CD4-positive, alpha-beta T cell (primary cell): ENCODE measurements around the gene AUTS2. TPM values are rescaled to one million over a fixed set of nuclear protein-coding genes. Genes with fewer than 3 reads are reported as not detected.

Experiments used
- ATAC-seq: fragments of 200-7000 bp; cut with Tn5 transposase; one replicate; pipeline ENCODE4 v1.10.0; 2022; ENCODE audit warnings: mild to moderate bottlenecking; ENCODE audit not compliant: poor library complexity
- CTCF ChIA-PET: fragments of 350-600 bp; sonication (Branson Sonifier 250); formaldehyde crosslinking; loops from one replicate; lab custom pipeline; 2021; ENCODE audit warnings: antibody characterized with exemption, inconsistent platforms; lab: Charles Lee
- POLR2A ChIA-PET: fragments of 350-600 bp; sonication (Branson Sonifier 250); formaldehyde crosslinking; loops from one replicate; lab custom pipeline; 2021; ENCODE audit warnings: antibody characterized with exemption, inconsistent platforms; lab: Charles Lee
- DNase-seq, 14 experiments: peaks; one replicate each; pipeline ENCODE4 v3.0.0-alpha.2; 2013 to 2020; ENCODE audit warnings: mixed read lengths in 2 of 14
- H3K27ac ChIP-seq, 2 donors: one replicate each; pipeline versions ENCODE4 v1.5.1 to v1.7.0; 2013; ENCODE audit warnings: low read length in 2 of 2, low read depth in 1 of 2, mild to moderate bottlenecking in 1 of 2
- H3K27me3 ChIP-seq, 2 experiments: 1 replicate in 1 of 2; 2 replicates in 1 of 2; pipeline versions ENCODE4 v1.6.1 to v1.7.0; 2013; ENCODE audit warnings: low read length in 2 of 2, control low read depth in 1 of 2, mild to moderate bottlenecking in 1 of 2, moderate library complexity in 1 of 2; ENCODE audit not compliant: insufficient read depth in 2 of 2, control insufficient read depth in 1 of 2
- H3K36me3 ChIP-seq: one replicate; pipeline ENCODE4 v1.6.1; 2013; ENCODE audit warnings: low read length, control low read depth; ENCODE audit not compliant: insufficient read depth
- H3K4me1 ChIP-seq: one replicate; pipeline ENCODE4 v1.6.1; 2013; ENCODE audit warnings: low read length, control low read depth; ENCODE audit not compliant: insufficient read depth
- H3K4me3 ChIP-seq: one replicate; pipeline ENCODE4 v1.5.1; 2013; ENCODE audit warnings: mild to moderate bottlenecking, low read length, moderate library complexity
- H3K9me3 ChIP-seq, 2 experiments: 1 replicate in 1 of 2; 2 replicates in 1 of 2; pipeline versions ENCODE4 v1.6.1 to v1.7.0; 2013; ENCODE audit warnings: low read length in 2 of 2, mild to moderate bottlenecking in 2 of 2, control low read depth in 1 of 2, moderate library complexity in 1 of 2; ENCODE audit not compliant: control insufficient read depth in 1 of 2, insufficient read depth in 1 of 2
- H3K27ac Mint-ChIP-seq: one replicate; pipeline ENCODE4 v1.8.0; 2020; ENCODE audit warnings: mixed read lengths
- H3K27me3 Mint-ChIP-seq: one replicate; pipeline ENCODE4 v1.8.0; 2021; ENCODE audit warnings: mixed read lengths
- H3K36me3 Mint-ChIP-seq: one replicate; pipeline ENCODE4 v1.8.0; 2021; ENCODE audit warnings: low read depth, mixed read lengths
- H3K4me1 Mint-ChIP-seq: one replicate; pipeline ENCODE4 v1.8.0; 2021; ENCODE audit warnings: low read depth, mixed read lengths
- H3K4me3 Mint-ChIP-seq: one replicate; pipeline ENCODE4 v1.8.0; 2020; ENCODE audit warnings: mild to moderate bottlenecking, mixed read lengths
- H3K9me3 Mint-ChIP-seq: one replicate; pipeline ENCODE4 v1.8.0; 2020; ENCODE audit warnings: mixed read lengths
- intact Hi-C, 2 experiments: fragments of 100-400 bp; cut with DNase I in 1 of 2; cut with micrococcal nuclease in 1 of 2; formaldehyde crosslinking; loops; one replicate each; pipeline versions ENCODE4 v1.15.1 to v1.9.0; 2023 to 2025; cut with DNase I, micrococcal nuclease
- total RNA-seq, 174 experiments: library from RNA in 2 of 174; stranded (reverse) in 2 of 174; gene quantifications; one replicate each; pipeline ENCODE4 v1.2.3 and lab custom pipeline; 2021 to 2026
- TF ChIP-seq, protein P1 (sequence below): fragments of 200-600 bp; IDR thresholded peaks from one replicate; pipeline ENCODE4 v1.8.0; 2022; ENCODE audit warnings: antibody characterized with exemption, mild to moderate bottlenecking

The AUTS2 gene
- total RNA-seq, 2 experiments from 2014 or later: 43.6 to 47.6 TPM

DNA sequence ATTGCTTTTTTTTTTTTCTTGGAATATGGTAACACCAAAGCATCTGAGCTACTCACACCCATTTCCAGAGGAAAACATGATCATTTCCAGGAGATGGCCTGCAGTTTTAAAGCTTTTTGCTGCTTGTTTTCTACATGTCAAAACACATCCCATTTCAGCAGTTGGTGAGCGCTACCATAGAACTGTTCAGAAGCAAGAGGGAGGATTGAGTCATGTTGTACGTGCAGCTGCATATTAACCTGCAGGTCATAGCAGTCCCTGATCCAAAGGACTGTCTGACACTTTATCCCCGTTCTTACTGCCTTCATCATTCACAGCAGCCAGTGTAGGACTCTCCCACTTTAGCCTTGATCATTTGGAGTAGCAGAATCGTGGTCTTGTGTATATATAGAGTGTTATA, 124.6 kb downstream of the AUTS2 start:
- ChIA-PET POLR2A (interaction anchor here (0.5 kb wide), 1 partner anchor 645 kb away, joined by 5 read pairs; no protein-coding TSS in a partner anchor), CTCF (no interaction called here)
- Histone ChIP-seq H3K9me3 (no peaks in the 10 kb centered on the region), H3K27ac (no peak overlapping the region), H3K36me3 (no peaks in the 10 kb centered on the region), H3K27me3 (peaks cover 0 to 2% of the 10 kb centered on the region in 2 experiments), H3K4me3 (no peak overlapping the region), H3K4me1 (no peaks in the 10 kb centered on the region)
- H3K27me3 Mint-ChIP-seq: no peaks in the 10 kb centered on the region
- TF ChIP-seq, protein P1, sequence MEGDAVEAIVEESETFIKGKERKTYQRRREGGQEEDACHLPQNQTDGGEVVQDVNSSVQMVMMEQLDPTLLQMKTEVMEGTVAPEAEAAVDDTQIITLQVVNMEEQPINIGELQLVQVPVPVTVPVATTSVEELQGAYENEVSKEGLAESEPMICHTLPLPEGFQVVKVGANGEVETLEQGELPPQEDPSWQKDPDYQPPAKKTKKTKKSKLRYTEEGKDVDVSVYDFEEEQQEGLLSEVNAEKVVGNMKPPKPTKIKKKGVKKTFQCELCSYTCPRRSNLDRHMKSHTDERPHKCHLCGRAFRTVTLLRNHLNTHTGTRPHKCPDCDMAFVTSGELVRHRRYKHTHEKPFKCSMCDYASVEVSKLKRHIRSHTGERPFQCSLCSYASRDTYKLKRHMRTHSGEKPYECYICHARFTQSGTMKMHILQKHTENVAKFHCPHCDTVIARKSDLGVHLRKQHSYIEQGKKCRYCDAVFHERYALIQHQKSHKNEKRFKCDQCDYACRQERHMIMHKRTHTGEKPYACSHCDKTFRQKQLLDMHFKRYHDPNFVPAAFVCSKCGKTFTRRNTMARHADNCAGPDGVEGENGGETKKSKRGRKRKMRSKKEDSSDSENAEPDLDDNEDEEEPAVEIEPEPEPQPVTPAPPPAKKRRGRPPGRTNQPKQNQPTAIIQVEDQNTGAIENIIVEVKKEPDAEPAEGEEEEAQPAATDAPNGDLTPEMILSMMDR: no peak
- DNase-seq (no peak), ATAC-seq (no peak)
- H3K9me3 Mint-ChIP-seq: no peaks in the 10 kb centered on the region
- no peaks in the 10 kb centered on the region for H3K4me1 Mint-ChIP-seq
- no peaks in the 10 kb centered on the region for H3K36me3 Mint-ChIP-seq
- no peak overlapping the region for H3K27ac Mint-ChIP-seq
- H3K4me3 Mint-ChIP-seq: no peak overlapping the region
- intact Hi-C loops: no loop called here

DNA sequence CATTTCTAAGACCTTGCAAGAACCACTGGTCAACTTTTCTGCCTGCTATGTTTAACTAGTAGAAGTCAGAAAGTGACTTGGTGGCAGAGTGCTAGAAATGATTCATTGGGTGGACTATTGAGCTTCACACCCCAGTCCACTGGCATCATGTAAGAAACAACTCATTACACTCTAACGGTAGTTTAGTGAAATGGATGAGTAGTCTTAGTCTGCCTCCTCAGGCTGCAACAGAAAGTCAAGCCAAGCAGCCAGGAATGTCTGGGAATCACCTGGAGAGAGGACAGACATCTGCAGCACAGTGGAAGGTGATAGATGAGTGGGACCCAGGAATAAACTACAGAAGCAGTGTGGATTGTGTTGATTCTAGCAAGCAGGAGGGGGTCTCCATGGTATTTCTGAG, 125.4 kb downstream of the AUTS2 start:
- no peak overlapping the region for H3K4me3 Mint-ChIP-seq
- no peak for ATAC-seq
- ChIA-PET POLR2A (no interaction called here), CTCF (no interaction called here)
- no peaks in the 10 kb centered on the region for H3K36me3 ChIP-seq
- H3K4me1 Mint-ChIP-seq: no peaks in the 10 kb centered on the region
- no peaks in the 10 kb centered on the region for H3K27me3 Mint-ChIP-seq
- intact Hi-C loops: no loop called here
- TF ChIP-seq, protein P1: no peak
- H3K9me3 ChIP-seq: no peaks in the 10 kb centered on the region
- no peak overlapping the region for H3K27ac ChIP-seq
- no peak overlapping the region for H3K4me3 ChIP-seq
- no peak for DNase-seq
- no peak overlapping the region for H3K27ac Mint-ChIP-seq
- H3K4me1 ChIP-seq: no peaks in the 10 kb centered on the region
- H3K9me3 Mint-ChIP-seq: no peaks in the 10 kb centered on the region
- H3K27me3 ChIP-seq: peaks cover 0 to 2% of the 10 kb centered on the region in 2 experiments
- no peaks in the 10 kb centered on the region for H3K36me3 Mint-ChIP-seq

GRCh38 chr7:69728304-69728703, 130.0 kb downstream of the AUTS2 start:
- no peaks in the 10 kb centered on the region for H3K4me1 Mint-ChIP-seq
- Histone ChIP-seq H3K4me1 (no peaks in the 10 kb centered on the region), H3K4me3 (no peak overlapping the region), H3K9me3 (no peaks in the 10 kb centered on the region), H3K36me3 (no peaks in the 10 kb centered on the region), H3K27me3 (no peaks in the 10 kb centered on the region), H3K27ac (no peak overlapping the region)
- ChIA-PET POLR2A (no interaction called here), CTCF (no interaction called here)
- no peak overlapping the region for H3K27ac Mint-ChIP-seq
- no peaks in the 10 kb centered on the region for H3K27me3 Mint-ChIP-seq
- TF ChIP-seq, protein P1: no peak
- no peaks in the 10 kb centered on the region for H3K36me3 Mint-ChIP-seq
- DNase-seq (no peak), ATAC-seq (no peak)
- no peaks in the 10 kb centered on the region for H3K9me3 Mint-ChIP-seq
- H3K4me3 Mint-ChIP-seq: no peak overlapping the region
- intact Hi-C loops: no loop called here
